ENCODE data around the gene PYDC2. TPM values are rescaled to one million over a fixed set of nuclear protein-coding genes. Genes with fewer than 3 reads are reported as not detected.

PYDC2 gene
- total and polyA plus RNA-seq, 4 experiments from 2014 or later: not detected

Other genes with a start within 250 kb of the PYDC2 start
- 1 to 10 TPM; 6.3 to 8.1 TPM for gene CCDC50, start 131.8 kb upstream of the PYDC2 start, total RNA-seq
- gene CCDC50, start 131.8 kb upstream of the PYDC2 start, polyA plus RNA-seq: 10 to 100 TPM in 1 of 2 donors, 1 to 10 TPM in 1; 3.8 to 10.1 TPM
- not detected for gene UTS2B, start 130.6 kb upstream of the PYDC2 start, total RNA-seq
- not detected for gene UTS2B, start 130.6 kb upstream of the PYDC2 start, polyA plus RNA-seq